Measurements from ENCODE around the gene MLH3.

Gene MLH3

DNA sequence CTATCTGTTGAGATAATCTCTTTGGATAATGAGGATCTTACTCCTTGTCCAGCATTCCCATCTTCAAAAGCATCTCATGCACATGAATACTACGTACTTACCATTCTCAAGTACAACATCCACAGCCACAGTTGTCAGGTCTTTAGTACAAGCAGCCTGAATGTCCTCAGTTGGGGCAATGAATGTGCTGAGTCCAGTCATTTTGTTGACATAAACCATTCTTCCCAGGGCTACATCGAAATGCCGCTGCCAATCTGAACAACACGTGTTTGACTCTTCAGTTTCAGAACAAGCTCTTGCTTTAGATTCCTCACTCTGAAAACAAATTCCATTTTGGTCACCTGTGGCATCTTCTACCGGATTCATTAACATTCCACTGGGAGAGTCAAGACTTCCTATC lies 5.0 kb downstream of the MLH3 start:
- H3K79me2 ChIP-seq (ENCODE audit: insufficient read depth, low read length), result peaks cover 17% of the 10 kb centered on the region
- H3K27me3 ChIP-seq (ENCODE audit: insufficient read depth, low read length, poor library complexity, severe bottlenecking), result no peaks in the 10 kb centered on the region
- no peak overlapping the region for H3K9ac ChIP-seq (ENCODE audit: low read depth, low read length, poor library complexity, severe bottlenecking)
- no peaks in the 10 kb centered on the region for H3K9me2 ChIP-seq (replicated peaks; ENCODE audit: low read depth, low read length)
- no peaks in the 10 kb centered on the region for H3K9me3 ChIP-seq (ENCODE audit: insufficient read depth, low read depth, low read length)
- peaks cover 5% of the 10 kb centered on the region for H4K20me1 ChIP-seq (ENCODE audit: insufficient read depth, low read length, poor library complexity, severe bottlenecking)
- H3K4me3 ChIP-seq (ENCODE audit: low read length, poor library complexity, severe bottlenecking), result no peak overlapping the region
- no peak for TF ChIP-seq CTCF (conservative IDR thresholded peaks at IDR 0.05; ENCODE audit: low read length)
- TF ChIP-seq EZH2phosphoT487 (IDR thresholded peaks at IDR 0.05; ENCODE audit: borderline replicate concordance), result no peak
- peak overlapping the region; percentile 2 for H3K4me2 ChIP-seq (ENCODE audit: low read depth, low read length, poor library complexity, severe bottlenecking)
- H3K36me3 ChIP-seq (ENCODE audit: insufficient read depth, low read length), result no peaks in the 10 kb centered on the region
- H2AFZ ChIP-seq (ENCODE audit: low read length), result no peak overlapping the region
- peaks cover 28% of the 10 kb centered on the region for H3K4me1 ChIP-seq (ENCODE audit: insufficient read depth, low read length, poor library complexity, severe bottlenecking)
- H3F3A ChIP-seq (ENCODE audit: low read depth), result 0 out of 2 replicates have a peak, but pooled peaks cover 4% of the 10 kb centered on the region

GRCh38 chr14:75044752-75045151 lies 6.5 kb downstream of the MLH3 start:
- Histone ChIP-seq H4K20me1 (ENCODE audit: insufficient read depth, low read length, poor library complexity, severe bottlenecking) (peaks cover 5% of the 10 kb centered on the region), H3K9me2 (replicated peaks; ENCODE audit: low read depth, low read length) (no peaks in the 10 kb centered on the region), H2AFZ (ENCODE audit: low read length) (no peak overlapping the region), H3K4me2 (ENCODE audit: low read depth, low read length, poor library complexity, severe bottlenecking) (peak overlapping the region; percentile 45), H3K4me3 (ENCODE audit: low read length, poor library complexity, severe bottlenecking) (no peak overlapping the region), H3K9ac (ENCODE audit: low read depth, low read length, poor library complexity, severe bottlenecking) (no peak overlapping the region), H3K27me3 (ENCODE audit: insufficient read depth, low read length, poor library complexity, severe bottlenecking) (no peaks in the 10 kb centered on the region), H3F3A (ENCODE audit: low read depth) (0 out of 2 replicates have a peak, but pooled peaks cover 4% of the 10 kb centered on the region), H3K4me1 (ENCODE audit: insufficient read depth, low read length, poor library complexity, severe bottlenecking) (peaks cover 15% of the 10 kb centered on the region), H3K79me2 (ENCODE audit: insufficient read depth, low read length) (0 out of 2 replicates have a peak, but pooled peaks cover 2% of the 10 kb centered on the region), H3K36me3 (ENCODE audit: insufficient read depth, low read length) (no peaks in the 10 kb centered on the region), H3K9me3 (ENCODE audit: insufficient read depth, low read depth, low read length) (no peaks in the 10 kb centered on the region)
- TF ChIP-seq CTCF (conservative IDR thresholded peaks at IDR 0.05; ENCODE audit: low read length) (no peak), EZH2phosphoT487 (IDR thresholded peaks at IDR 0.05; ENCODE audit: borderline replicate concordance) (no peak)

DNA sequence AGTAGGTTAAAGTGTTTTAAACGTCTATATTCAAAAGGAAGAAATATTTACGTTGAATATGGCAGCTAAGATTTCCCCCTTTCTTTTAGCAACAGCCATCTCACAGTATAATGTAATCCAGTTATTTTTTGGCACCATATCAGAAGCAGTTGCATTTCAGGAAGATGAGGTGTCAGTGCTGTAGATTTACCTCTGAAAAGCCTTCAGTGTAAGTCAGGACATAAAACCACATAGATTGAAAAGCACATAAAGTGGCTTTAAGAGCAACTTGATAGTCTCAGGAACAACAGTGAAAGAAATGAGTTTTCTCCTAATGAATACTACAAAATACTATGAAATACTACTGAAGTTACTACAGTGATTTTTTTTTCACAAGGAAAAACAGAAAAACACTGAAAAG lies 6.9 kb downstream of the MLH3 start:
- Histone ChIP-seq H4K20me1 (ENCODE audit: insufficient read depth, low read length, poor library complexity, severe bottlenecking) (peaks cover under 1% of the 10 kb centered on the region), H2AFZ (ENCODE audit: low read length) (no peak overlapping the region), H3K9me3 (ENCODE audit: insufficient read depth, low read depth, low read length) (no peaks in the 10 kb centered on the region), H3K9ac (ENCODE audit: low read depth, low read length, poor library complexity, severe bottlenecking) (no peak overlapping the region), H3K4me1 (ENCODE audit: insufficient read depth, low read length, poor library complexity, severe bottlenecking) (peaks cover 15% of the 10 kb centered on the region), H3K27me3 (ENCODE audit: insufficient read depth, low read length, poor library complexity, severe bottlenecking) (no peaks in the 10 kb centered on the region), H3K79me2 (ENCODE audit: insufficient read depth, low read length) (no peaks in the 10 kb centered on the region), H3K36me3 (ENCODE audit: insufficient read depth, low read length) (no peaks in the 10 kb centered on the region), H3F3A (ENCODE audit: low read depth) (0 out of 2 replicates have a peak, but pooled peaks cover 4% of the 10 kb centered on the region), H3K9me2 (replicated peaks; ENCODE audit: low read depth, low read length) (no peaks in the 10 kb centered on the region), H3K4me2 (ENCODE audit: low read depth, low read length, poor library complexity, severe bottlenecking) (peak overlapping the region; percentile 45), H3K4me3 (ENCODE audit: low read length, poor library complexity, severe bottlenecking) (no peak overlapping the region)
- TF ChIP-seq CTCF (conservative IDR thresholded peaks at IDR 0.05; ENCODE audit: low read length) (no peak), EZH2phosphoT487 (IDR thresholded peaks at IDR 0.05; ENCODE audit: borderline replicate concordance) (no peak)

All from Loucy (cell line).